ENCODE measurements around the gene AGBL3. TPM values are rescaled to one million over a fixed set of nuclear protein-coding genes. Genes with fewer than 3 reads are reported as not detected.
A peak's percentile ranks its signal among the peaks of the same experiment; 100 is the strongest.
"Not testable (repeated sequence)": the region's sequence is repeated elsewhere in the genome, so short reads cannot be mapped to it uniquely, and the experiment has no call there.

The AGBL3 gene
- total RNA-seq, 1 experiment from 2014 or later, result 3.5 TPM

DNA sequence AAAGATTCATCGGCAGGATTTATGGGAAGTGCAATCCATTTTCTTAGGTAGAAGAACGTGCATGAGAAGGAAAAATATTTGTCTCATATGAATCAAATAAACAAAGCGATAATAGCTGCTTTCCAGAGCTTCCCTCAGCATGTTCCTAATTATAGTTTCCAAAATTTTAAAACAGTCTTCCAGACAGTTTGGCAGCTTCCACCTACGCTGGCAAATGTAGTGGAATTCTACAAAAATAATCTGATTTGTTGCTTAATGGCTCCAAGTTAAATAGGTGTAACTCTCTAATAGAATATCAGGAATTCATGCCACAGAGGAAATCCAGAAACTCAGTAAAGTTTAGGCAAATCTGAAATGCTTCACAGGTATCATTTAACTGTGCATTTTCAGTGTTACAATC is 23.3 kb upstream of the AGBL3 start:
- no peak for DNase-seq (ENCODE audit: low read depth)

DNA sequence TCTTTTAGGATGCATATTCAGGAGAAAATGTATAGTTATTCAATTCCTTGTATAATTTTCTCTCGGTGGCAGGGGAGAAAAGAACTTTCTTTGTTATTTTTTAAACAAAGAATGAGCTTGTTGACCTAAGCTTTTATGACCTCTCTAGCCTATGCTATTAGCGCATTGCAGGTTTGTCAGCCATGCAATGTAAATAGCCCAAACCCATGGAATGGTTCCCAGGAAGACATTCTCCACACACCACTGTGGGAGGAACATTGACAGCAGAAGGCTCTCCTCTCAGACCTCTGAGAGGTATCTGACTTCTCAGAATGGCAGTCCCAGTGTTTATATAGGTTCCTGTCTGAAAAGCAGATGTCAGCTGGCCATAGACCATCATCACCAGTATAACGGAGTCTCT is 19.6 kb upstream of the AGBL3 start:
- DNase-seq (ENCODE audit: low read depth), result no peak

DNA sequence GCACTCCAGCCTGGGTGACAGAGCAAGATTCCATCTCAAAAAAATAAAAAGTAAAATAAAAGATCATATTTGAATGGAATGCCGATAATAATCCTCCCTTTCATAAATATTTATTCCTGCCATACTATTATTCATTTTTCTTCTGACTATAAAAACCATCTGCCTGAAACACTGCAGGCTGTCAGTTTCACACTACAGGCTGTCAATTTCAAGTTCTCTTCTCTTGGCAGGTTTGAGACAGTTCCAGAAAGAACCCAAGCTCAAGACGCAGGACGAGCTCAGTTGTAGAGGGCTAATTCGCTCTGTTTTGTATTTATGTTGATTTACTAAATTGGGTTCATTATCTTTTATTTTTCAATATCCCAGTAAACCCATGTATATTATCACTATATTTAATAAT is 18.2 kb upstream of the AGBL3 start:
- DNase-seq (ENCODE audit: low read depth), result no peak

DNA sequence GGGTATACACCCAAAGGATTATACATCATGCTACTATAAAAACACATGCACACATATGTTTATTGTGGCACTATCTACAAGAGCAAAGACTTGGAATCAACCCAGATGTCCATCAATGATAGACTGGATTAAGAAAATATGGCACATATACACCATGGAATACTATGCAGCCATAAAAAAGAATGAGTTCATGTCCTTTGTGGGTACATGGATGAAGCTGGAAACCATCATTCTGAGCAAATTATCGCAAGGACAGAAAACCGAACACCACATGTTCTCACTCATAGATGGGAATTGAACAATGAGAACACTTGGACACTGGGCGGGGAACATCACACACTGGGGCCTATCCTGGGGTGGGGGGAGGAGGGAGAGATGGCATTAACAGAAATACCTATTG is 4.7 kb upstream of the AGBL3 start:
- DNase-seq (ENCODE audit: low read depth), result not testable (repeated sequence)

DNA sequence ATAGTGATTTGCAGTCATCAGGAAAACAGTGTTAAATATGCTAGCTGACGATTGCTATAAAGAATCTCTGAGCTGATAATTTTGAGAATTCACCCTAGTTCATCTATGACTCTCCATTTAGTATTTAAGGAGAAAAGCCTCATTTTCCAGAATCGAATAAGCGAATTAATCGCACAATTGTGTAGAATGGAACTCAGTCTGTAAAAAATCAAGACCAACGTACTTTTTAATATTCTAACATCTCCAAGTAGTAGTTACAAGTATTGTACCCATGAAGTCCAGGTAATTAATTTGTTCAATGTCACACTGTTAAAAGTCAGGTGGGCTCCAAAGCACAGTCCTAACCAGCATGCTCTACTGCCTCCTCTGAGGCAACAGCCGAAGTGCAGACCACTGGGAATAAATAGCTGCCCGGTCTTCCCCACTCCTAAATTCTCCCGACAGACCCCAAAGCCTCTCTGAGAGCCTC is 380 bp upstream of the AGBL3 start:
- no peak for DNase-seq (ENCODE audit: low read depth)

DNA sequence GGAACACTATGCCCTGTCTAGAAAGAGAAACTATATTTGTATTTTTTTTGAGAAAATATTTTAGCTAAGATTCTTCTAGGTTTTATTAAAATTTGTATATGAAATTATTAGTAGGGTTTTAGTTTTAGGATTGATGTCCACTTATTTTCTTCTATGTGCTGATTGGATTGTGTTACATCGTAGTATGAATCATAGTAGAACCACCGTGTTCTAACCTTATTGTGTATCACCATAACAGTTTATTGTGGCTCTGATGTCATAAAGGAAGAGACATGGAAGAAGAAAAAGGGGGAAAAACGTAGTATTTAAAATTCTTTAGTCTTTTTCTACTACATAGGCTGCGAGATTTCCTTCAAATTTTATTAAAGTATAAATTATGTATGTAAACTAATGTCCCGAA is 1.9 kb downstream of the AGBL3 start:
- peak; percentile 17 for DNase-seq (ENCODE audit: low read depth)

DNA sequence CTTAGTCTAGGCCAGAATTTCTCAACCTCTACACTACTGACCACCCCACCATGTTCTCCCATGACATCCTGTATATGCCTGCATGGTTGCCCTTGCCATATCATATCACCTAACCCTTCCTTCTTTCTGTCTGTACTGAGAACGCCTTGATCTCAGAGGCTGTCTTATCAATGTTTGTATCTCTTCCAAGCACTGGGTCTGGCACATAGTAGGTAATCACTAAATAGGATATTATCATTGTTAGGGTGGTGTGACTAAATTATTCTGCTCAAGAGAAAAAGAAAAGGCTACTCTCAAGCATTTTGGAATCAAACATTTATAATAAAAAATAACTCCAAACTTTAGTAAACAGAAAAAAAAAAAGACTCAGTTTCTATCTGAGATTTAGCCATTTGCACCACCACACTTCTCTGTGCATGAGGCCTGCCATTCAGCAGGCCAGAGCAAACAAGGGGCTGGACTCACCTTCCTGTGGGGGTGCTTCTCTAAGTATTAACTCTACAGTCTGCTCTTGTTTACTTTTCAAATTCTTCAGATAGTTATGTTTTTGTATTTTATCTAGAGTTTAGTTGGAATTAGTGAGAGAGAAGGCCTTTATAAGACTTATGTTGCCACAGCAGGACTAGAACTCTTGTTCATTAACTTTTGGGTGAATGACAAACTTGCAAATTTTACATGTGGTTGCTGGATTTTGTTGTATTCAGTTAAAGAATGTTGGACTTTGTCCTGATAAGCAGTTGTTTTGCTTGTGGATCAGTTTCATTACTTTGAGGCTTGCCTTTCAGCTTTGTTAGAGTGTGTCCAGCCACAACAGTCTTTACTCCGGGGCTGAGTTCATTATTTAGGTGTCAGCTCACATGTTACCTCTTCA is 5.4 kb downstream of the AGBL3 start:
- DNase-seq (ENCODE audit: low read depth), result no peak

DNA sequence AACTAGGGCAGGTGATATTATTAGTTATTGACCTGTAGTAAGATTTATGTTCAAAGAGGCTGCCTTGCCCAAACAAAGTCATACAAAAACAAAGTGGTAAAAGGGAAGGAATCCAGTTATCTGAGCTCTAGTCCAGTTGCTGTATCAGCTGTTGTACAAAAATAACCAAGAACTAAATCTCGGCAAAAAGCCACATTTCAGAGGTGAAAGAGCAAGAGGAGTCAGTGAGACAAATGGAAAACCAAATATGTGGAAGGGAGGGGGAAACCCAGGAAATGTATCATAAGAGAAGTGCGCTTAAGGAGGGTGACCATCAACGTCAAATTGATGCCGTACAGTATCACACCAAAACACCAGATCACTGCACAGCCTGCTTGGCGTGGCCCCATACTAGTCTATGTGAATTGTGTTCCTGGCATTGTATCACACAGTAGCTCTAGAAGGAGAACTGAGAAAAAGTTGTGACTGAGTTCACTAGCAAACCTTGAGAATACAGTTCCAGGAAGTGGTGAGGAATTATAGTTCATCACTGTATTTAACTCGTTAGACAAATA is 6.4 kb downstream of the AGBL3 start:
- DNase-seq (ENCODE audit: low read depth), result no peak

DNA sequence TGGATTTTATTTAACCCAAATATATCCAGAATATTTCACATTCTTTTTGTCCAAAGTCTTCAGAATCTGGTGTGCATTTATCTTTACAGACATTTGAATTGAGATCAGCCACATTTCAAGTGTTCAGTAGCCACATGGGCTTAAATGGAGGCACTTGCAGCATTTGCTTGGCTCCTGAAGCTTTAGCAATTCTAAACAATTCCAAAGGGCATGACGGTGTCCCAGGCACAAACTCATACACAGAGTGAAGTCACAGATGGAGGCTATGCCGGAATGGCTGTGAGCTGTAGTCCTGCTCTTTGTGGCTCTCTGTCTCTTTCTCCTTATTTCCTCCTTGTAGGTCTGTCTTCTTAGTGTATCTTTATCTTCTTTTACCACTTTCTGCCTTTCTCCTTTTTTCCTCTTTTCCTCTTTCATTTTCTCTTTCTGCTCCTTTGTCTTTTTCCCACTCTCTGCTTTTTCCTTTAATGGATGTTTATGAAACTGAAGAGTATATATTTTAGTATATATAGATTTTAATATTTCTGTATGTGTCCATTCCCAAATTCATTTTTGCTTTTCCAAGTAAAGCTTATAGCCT is 7.7 kb downstream of the AGBL3 start:
- no peak for DNase-seq (ENCODE audit: low read depth)

DNA sequence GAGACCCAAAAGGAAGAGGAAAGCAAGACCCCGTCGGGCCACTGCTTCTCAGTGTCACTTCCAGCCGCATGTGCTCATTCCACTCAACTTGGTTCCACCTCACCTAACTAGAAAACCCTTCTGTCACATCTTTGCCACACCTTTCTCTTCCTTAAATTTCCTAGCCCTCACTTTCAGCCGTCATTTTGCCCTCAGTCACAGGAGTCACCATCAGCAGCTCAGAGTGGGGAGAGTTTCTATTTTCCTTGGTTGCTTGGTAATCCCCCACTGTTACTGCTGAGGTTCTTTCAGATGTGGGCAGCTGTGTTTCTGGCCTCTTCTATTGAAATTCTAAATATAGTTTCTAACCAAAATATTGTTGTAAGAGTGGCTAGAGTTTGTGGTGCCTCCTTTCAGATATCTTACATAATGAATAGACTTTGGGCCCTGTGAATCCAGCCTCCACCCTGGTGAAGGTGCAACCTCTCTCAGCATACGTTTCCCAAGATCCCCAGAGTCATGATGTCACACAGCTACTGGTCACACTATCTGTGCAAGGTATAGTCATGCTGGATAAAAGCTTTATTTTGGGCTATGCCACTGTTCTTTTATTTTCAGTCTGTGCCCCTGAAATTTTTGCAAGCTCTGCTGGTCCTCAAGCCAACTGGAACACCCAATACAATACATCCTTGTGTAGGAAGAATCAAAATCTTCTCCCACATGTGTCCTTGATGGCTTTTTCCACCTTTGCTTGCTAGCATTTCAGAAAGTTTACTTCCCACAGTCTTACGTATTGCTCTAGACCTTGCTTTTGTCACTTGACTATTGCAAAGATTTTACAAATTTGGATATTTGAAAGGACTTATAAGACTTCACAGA is 9.2 kb downstream of the AGBL3 start:
- DNase-seq (ENCODE audit: low read depth), result no peak

DNA sequence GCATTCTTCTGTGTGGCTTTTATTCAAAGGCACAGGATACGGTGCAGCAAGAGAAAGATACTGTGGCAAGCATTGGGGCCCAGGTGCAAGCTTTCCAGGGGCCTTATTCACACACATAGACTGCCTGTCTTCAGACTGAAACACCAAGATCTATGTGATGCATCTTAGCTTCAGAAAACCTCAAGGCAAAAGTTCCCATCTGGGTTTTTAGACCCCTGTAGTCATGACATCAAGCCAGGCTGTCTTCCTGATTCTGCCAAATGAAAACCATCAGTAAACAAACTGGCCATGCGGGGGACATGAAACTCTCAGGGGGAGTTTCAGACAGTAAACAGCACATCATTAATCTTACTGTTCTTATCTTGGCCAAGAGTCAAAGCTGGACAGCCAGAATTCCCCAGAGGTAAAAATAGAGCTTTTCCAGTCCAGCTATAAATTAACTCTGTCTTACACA is 9.8 kb downstream of the AGBL3 start:
- DNase-seq (ENCODE audit: low read depth), result no peak

DNA sequence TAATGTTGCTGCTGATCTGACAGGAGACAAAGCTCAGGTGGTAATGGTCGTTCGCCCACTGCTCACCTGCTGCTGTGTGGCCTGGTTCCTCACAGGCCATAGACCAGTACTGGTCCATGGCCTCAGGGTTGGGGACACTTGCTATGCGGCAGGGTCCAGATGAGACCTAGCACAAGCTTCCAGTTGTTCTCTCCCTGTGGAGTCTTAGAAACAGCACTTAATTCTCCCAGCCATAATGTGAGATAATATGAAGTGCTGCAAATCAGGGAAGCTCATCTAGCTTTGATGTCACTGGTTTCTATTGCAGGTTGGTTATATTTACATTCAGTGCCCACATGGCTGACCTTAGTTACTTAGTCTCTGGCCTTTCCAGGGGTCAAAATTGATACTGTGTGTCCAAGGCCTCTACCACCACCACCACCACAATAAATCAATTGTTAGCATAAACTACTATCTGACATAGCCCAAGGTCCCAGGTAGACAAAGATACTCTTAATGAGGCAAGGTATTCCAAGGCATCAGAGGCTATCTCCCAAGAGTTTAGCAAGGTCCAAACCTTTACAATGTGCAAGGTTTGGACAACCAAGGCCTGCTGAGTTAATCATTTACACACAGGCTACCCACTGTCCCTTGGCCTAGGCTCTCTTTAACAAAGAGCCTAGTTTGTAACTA is 11.0 kb downstream of the AGBL3 start:
- no peak for DNase-seq (ENCODE audit: low read depth)

DNA sequence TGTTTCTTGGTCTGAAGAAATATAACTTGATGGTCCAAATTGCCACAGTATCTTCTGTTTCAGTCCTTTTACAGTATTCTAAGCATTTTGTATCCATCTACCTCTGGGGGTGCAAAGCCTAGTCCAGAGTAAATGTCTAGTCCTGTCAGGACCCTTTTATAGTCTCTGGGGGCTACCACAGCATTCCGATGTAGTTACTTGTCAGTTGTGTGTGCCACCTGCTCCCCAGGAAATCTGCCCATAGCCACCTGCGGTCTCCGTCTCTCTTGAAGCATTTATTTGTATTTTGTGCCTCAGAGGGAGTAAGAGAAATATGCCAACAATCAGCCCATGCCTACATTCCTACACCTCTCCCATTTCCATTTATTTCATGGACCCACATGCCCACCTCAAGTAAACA is 12.8 kb downstream of the AGBL3 start:
- DNase-seq (ENCODE audit: low read depth), result no peak

DNA sequence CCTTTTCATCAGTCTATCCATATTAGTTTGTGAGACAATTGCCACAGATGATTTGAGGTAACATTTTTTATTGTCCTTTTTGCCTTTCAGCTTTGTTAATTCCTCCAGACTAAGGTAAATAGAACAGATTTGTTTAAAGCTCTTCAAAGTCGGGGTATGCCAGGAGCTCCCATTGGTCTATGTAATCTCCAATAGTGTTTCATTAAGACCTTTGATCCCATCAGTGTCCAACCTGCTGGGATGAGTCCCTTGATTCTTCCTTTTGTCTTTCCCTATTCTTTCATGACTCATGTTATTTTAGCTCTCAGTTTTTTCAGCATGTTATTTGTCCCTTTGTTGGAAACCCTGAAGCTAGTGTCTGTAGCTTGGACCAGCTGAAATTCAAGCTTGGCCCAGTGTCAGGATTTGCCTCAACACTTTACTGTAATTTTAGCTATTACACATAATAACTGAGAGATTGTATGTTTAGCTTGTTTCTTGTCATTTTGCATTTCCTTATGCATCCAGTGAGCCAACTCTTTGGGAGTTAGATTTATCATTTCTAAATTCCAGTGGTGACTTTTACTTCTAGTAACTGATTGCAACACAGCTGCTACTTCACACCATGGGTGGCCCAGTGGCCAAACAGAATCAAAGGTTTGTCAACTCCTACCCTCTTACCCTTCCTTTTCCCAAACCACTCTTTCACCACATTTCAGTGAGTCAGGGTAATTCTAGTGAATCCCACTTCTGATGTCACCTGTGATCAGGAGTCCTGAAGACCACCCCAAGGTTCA is 15.3 kb downstream of the AGBL3 start:
- no peak for DNase-seq (ENCODE audit: low read depth)

DNA sequence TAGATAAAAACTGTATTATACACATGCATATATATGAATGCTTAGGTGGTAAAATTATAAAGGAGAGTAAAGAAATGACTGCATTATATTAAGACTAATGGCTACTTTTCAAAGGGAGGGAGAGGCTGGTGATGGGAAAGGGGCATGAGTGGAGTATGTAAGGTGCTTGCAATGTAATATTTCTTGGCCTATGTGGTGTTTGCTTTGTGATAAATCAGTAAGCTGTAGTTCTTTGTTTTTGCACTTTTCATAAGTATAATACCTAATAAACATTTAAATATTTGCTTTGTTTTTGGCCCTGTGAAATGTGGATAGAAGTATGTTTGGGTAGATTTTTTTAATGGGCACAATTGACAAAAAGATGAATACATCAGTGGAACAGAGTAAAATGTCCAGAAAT is 25.9 kb downstream of the AGBL3 start:
- no peak for DNase-seq (ENCODE audit: low read depth)

DNA sequence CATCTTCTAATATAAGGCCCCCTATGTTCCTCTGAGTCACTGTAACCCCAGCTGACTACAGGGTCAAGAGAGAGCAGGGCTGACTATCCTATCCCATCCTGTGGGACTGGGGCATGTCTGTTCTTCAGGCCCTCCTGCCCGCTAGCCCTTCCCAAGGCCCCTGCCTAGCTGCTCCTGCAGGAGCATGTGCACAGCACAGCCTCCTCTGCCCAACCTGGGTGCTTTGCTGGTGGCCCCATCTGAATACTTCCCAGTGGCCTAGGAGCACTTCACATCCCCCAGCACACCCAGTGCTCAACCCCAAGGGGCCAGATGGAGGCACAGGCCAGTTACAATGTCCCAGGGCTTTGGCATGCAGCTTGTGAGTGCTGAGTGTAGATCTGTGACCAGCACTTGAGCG is 37.3 kb downstream of the AGBL3 start:
- DNase-seq (ENCODE audit: low read depth), result no peak

DNA sequence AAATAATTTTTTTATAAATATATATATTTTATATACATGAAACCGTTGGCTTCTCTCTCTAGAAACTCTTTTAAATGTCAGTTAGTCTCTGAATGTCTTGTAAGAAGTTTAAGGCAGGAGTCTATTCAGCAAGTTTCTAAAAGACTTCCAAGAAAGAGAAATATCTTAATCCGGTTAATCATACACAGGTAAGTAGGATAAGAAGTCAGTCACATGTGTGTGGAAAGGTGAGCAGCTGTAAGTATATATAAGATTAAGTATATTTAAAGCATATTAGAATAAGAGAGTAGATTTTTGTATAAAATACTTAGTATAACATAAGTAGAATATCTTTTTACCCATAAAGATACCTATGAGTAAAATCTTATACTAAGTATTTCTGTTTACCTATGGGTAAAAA is 48.9 kb downstream of the AGBL3 start:
- no peak for DNase-seq (ENCODE audit: low read depth)

DNA sequence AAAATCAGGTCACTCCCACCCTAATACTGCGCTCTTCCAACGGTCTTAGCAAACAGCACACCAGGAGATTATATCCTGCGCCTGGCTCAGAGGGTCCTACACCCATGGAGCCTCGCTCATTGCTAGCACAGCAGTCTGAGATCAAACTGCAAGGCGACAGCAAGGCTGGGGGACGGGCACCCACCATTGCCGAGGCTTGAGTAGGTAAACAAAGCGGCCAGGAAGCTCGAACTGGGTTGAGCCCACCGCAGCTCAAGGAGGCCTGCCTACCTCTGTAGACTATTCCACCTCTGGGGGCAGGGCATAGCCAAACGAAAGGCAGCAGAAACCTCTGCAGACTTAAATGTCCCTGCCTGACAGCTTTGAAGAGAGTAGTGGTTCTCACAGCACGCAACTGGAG is 80.7 kb downstream of the AGBL3 start:
- not testable (repeated sequence) for DNase-seq (ENCODE audit: low read depth)

DNA sequence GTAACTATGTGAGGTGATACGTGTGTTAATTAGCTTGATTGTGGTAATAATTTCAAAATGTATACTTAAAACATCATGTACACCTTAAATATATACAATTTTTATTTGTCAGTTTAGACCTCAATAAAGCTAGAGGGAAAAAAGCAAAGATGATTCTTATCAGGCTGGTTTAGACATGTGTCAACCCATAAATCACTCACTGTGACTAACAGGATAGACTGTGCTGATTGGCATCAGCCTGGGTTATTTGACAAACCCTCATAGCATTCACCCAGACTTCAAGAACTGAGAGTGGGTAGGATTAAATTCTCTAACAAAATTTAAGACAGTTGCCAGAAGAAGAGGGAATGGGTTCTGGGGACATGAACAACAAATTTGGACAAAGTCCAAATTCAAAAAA is 87.8 kb downstream of the AGBL3 start:
- DNase-seq (ENCODE audit: low read depth), result no peak

DNA sequence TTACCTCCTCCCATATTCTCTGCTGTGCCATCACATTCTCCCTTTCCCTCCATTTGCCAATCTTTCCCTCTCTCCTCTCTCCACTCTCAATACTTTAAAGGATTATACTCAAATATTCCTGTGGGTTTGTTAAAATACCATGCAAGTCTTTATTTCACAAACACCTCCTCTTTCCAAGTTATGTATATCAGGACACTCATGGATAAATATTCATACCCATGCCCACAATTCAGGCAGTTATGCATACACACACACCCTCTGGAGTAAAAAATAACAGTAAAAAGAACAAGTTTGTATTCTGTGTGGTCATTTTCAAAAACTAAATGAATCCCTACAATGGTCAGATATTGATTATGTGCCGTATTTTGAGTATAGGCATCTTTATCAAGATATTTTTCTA is 88.2 kb downstream of the AGBL3 start:
- no peak for DNase-seq (ENCODE audit: low read depth)

DNA sequence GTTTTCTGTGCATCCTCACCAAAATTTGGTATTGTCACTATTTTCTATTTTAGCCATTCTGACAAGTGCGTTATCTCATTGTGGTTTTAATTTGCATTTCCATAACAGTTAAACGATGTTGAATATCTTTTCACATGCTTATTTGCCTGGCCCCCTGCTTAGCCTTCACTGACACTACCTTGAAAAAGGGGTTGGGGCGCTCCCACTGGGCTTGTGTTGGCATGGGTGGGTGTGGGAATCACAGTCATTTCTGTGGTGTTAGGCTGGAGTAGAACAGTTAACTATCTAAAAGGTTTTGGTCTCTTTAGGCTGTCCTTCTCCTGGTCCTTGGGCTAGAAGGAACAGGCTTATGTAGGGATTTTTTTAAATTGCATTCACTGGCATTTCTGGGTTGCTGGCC is 89.4 kb downstream of the AGBL3 start:
- no peak for DNase-seq (ENCODE audit: low read depth)

Data from RPMI7951 (cell line).